ENCODE results near the gene POM121L2.

DNA sequence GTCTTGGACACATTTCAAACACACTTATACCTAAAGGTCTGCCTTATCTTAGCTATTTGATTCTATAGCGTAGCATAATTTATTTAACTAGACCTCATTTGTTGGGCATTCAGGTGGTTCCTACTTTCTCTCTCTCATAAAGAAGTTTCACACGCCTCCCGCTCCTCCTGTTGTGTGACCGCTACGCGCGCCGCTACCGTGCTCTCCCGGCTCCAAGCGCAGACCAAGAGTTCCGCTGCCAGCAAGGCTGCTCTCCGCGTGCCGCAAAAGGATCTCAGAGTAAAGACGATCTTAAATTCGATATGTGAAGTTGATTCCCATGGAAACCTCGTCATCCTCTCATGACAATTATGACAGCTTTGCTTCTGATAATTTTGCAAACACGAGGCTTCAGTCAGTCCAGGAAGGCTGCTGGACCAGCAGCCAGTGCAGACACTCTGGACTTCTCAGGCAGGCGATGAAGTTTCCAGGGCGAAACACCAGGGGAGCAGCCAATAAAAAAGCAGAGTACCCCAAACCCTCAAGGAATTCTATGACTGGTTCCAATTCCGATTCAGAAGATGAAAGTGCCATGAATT is 44.1 kb downstream of the POM121L2 start:
- TF ChIP-seq, protein P1, sequence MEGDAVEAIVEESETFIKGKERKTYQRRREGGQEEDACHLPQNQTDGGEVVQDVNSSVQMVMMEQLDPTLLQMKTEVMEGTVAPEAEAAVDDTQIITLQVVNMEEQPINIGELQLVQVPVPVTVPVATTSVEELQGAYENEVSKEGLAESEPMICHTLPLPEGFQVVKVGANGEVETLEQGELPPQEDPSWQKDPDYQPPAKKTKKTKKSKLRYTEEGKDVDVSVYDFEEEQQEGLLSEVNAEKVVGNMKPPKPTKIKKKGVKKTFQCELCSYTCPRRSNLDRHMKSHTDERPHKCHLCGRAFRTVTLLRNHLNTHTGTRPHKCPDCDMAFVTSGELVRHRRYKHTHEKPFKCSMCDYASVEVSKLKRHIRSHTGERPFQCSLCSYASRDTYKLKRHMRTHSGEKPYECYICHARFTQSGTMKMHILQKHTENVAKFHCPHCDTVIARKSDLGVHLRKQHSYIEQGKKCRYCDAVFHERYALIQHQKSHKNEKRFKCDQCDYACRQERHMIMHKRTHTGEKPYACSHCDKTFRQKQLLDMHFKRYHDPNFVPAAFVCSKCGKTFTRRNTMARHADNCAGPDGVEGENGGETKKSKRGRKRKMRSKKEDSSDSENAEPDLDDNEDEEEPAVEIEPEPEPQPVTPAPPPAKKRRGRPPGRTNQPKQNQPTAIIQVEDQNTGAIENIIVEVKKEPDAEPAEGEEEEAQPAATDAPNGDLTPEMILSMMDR (conservative IDR thresholded peaks at IDR 0.05; ENCODE audit: low read length) = no peak
- TF ChIP-seq EZH2phosphoT487 (IDR thresholded peaks at IDR 0.05; ENCODE audit: borderline replicate concordance) = no peak
